ENCODE data around the gene COLEC11. TPM values are rescaled to one million over a fixed set of nuclear protein-coding genes. Genes with fewer than 3 reads are reported as not detected.

COLEC11 gene
- total RNA-seq, 3 donors from 2014 or later (not counting 1 experiment from before 2014, with no cell fraction given): 0.61 TPM; not detected in 2

DNA sequence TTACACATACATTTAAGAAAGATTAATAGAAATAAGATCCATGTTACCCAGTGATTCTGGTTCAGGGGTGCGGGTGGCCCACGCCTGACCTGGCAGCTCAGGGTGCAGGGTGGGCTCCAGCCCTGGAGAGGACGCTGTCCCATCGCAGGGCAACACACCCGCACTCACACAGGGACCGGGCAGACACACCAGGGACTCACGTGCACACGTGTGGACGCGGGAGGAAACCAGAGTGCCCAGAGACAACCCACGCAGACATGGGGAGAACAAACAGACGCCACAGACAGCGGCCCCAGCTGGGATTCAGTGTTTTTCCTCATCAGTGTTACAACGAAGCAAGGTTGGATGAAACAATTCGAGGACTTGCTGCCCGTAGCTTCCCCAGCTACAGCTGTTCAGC, 54.7 kb downstream of the COLEC11 start:
- TF ChIP-seq, protein P1, sequence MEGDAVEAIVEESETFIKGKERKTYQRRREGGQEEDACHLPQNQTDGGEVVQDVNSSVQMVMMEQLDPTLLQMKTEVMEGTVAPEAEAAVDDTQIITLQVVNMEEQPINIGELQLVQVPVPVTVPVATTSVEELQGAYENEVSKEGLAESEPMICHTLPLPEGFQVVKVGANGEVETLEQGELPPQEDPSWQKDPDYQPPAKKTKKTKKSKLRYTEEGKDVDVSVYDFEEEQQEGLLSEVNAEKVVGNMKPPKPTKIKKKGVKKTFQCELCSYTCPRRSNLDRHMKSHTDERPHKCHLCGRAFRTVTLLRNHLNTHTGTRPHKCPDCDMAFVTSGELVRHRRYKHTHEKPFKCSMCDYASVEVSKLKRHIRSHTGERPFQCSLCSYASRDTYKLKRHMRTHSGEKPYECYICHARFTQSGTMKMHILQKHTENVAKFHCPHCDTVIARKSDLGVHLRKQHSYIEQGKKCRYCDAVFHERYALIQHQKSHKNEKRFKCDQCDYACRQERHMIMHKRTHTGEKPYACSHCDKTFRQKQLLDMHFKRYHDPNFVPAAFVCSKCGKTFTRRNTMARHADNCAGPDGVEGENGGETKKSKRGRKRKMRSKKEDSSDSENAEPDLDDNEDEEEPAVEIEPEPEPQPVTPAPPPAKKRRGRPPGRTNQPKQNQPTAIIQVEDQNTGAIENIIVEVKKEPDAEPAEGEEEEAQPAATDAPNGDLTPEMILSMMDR (IDR thresholded peaks at IDR 0.05): no peak
- H3K4me1 ChIP-seq (ENCODE audit: control insufficient read depth, insufficient read depth, low read length): peaks cover 15% of the 10 kb centered on the region
- no peaks in the 10 kb centered on the region for H3K9me3 ChIP-seq (ENCODE audit: control insufficient read depth, insufficient read depth, low read length)
- intact Hi-C loops (cut with micrococcal nuclease): no loop called here
- no peaks in the 10 kb centered on the region for H3K36me3 ChIP-seq (ENCODE audit: control insufficient read depth, insufficient read depth, low read length)
- no peaks in the 10 kb centered on the region for H3K9me3 Mint-ChIP-seq
- no peak overlapping the region for H3K4me3 ChIP-seq (ENCODE audit: low read length)
- no peak overlapping the region for H3K27ac ChIP-seq (ENCODE audit: low read length)
- ATAC-seq (no peak), DNase-seq (no peak)
- peaks cover 0 to 13% of the 10 kb centered on the region in 2 donors for H3K27me3 Mint-ChIP-seq (ENCODE audit: low read depth in 2 of 2)
- H3K36me3 Mint-ChIP-seq: no peaks in the 10 kb centered on the region
- WGBS (ENCODE audit: insufficient coverage): 82% methylated on average over 16 of the region's 16 CpGs
- no peak overlapping the region for H3K27ac Mint-ChIP-seq
- H3K4me1 Mint-ChIP-seq: peaks cover 15 to 16% of the 10 kb centered on the region in 2 donors
- no peak overlapping the region for H3K4me3 Mint-ChIP-seq
- H3K27me3 ChIP-seq (ENCODE audit: control insufficient read depth, insufficient read depth, low read length): no peaks in the 10 kb centered on the region

DNA sequence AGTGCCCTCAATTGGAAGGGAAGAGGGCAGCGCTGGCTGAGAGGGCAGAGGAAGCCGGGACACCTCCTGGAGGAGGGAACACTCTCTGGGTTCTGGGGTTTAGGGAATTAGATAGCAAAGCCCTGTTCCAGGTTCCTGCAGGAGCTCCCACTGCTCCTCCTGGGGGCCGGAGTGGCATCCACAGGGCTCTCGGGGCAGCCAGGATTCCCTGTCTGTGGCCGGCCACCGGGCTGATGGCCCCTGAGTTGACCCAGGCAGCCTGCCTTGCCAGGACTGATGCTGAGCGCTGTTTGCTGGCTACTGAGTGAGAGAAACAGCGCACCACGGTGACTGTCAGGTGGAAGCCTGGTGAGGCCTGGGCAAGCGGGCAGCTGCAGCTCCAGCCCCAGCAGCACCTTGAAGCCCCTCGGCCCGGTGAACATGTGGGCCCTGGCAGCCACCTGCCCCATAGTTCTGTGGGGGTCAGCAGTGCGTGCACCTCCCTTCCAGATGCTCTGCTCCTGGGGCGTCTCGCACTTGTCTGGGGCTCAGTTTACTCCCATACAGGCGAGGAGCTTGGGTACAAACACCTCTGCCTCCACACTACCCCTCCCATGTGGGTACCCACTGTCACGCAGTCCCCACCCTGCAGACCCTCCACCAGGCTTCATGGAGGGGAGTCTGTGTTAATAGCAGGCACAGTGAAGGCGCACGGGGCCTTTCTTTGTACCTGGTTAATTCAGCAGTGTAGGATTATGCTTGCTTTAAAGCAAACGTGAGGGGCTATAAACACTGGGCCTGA, 55.4 kb downstream of the COLEC11 start:
- H3K4me1 Mint-ChIP-seq: peaks cover 15 to 16% of the 10 kb centered on the region in 2 donors
- H3K27ac ChIP-seq (ENCODE audit: low read length): no peak overlapping the region
- H3K4me3 ChIP-seq (ENCODE audit: low read length): no peak overlapping the region
- no peaks in the 10 kb centered on the region for H3K9me3 ChIP-seq (ENCODE audit: control insufficient read depth, insufficient read depth, low read length)
- H3K4me1 ChIP-seq (ENCODE audit: control insufficient read depth, insufficient read depth, low read length): peaks cover 15% of the 10 kb centered on the region
- no peaks in the 10 kb centered on the region for H3K36me3 ChIP-seq (ENCODE audit: control insufficient read depth, insufficient read depth, low read length)
- 79% methylated on average over 19 of the region's 20 CpGs for WGBS (ENCODE audit: insufficient coverage)
- TF ChIP-seq, protein P1 (IDR thresholded peaks at IDR 0.05): no peak
- ATAC-seq (no peak), DNase-seq (no peak)
- no peaks in the 10 kb centered on the region for H3K36me3 Mint-ChIP-seq
- intact Hi-C loops (cut with micrococcal nuclease): loop anchor here (5.0 to 10.0 kb wide), 3 partner anchors 93 to 1763 kb away; partner anchors contain the start of gene RNASEH1
- H3K9me3 Mint-ChIP-seq: no peaks in the 10 kb centered on the region
- H3K27ac Mint-ChIP-seq: peak overlapping the region; percentile 76
- H3K27me3 Mint-ChIP-seq (ENCODE audit: low read depth in 2 of 2): peaks cover 0 to 11% of the 10 kb centered on the region in 2 donors
- peak overlapping the region; percentile 83 for H3K4me3 Mint-ChIP-seq
- no peaks in the 10 kb centered on the region for H3K27me3 ChIP-seq (ENCODE audit: control insufficient read depth, insufficient read depth, low read length)

DNA sequence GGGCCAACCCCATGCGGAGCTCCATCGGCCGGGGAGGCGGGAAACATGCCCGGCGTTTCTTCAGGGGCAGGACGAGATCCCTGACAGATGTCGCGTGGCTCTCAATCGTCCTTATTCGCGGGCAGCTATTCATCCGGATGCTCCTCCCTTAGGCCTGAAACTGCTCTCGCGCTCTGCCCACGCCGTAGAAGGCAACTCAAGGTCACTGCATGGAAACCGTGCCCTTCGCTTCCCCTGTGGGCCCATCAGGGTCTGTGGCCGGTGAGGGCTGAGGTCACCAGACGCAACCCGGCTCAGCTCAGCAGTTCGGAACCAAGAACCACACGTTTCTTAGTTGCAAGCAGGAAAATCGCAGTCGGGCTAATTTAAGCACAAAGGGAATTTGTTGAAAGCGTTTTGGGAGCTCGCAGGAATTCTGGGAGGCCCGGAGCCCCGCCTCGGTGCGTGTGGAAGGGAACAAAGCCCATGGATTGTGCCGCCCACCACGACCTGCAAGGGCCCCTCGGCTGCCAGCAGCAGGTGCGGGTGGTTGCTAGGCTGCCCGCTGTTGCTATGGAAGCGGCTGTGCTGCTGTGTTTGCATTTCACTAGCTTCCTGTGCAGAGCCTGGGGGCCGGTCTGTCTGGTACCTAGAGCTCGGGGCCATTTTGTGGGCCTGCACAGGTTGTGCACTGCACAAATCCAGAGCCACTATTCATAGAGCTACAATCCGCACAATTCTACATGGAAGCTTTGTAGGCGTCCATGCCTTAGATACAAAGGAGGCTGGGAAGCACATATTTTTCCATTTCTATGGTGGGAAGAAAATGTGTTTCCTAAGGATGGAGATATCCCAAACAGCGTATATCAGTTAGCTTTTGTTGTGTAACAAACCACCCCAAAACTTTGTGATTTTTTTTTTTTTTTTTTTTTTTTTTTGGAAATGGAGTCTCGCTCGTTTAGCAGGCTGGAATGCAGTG, 57.1 kb downstream of the COLEC11 start:
- H3K4me1 Mint-ChIP-seq: peaks cover 15 to 16% of the 10 kb centered on the region in 2 donors
- peak overlapping the region; percentile 76 for H3K27ac Mint-ChIP-seq
- no peaks in the 10 kb centered on the region for H3K27me3 ChIP-seq (ENCODE audit: control insufficient read depth, insufficient read depth, low read length)
- H3K27ac ChIP-seq (ENCODE audit: low read length): peak overlapping the region; percentile 6
- ATAC-seq (peak; percentile 61 to 69 (median 62)), DNase-seq (peak; percentile 38 to 75)
- WGBS (ENCODE audit: insufficient coverage): 17% methylated on average over 44 of the region's 45 CpGs
- no peaks in the 10 kb centered on the region for H3K36me3 Mint-ChIP-seq
- no peaks in the 10 kb centered on the region for H3K9me3 Mint-ChIP-seq
- TF ChIP-seq, protein P1 (IDR thresholded peaks at IDR 0.05): no peak
- H3K36me3 ChIP-seq (ENCODE audit: control insufficient read depth, insufficient read depth, low read length): no peaks in the 10 kb centered on the region
- H3K27me3 Mint-ChIP-seq (ENCODE audit: low read depth in 2 of 2): peaks cover 0 to 11% of the 10 kb centered on the region in 2 donors
- H3K4me3 ChIP-seq (ENCODE audit: low read length): peak overlapping the region; percentile 20
- peaks cover 15% of the 10 kb centered on the region for H3K4me1 ChIP-seq (ENCODE audit: control insufficient read depth, insufficient read depth, low read length)
- no peaks in the 10 kb centered on the region for H3K9me3 ChIP-seq (ENCODE audit: control insufficient read depth, insufficient read depth, low read length)
- intact Hi-C loops (cut with micrococcal nuclease): loop anchor here (1.0 to 10.0 kb wide), 4 partner anchors 95 to 1765 kb away; partner anchors contain the start of gene RNASEH1
- H3K4me3 Mint-ChIP-seq: peak overlapping the region; percentile 83

Measured in natural killer cell (primary cell).